T-helper 1 cell treated with Interleukin-12 subunit alpha and Interleukin-12 subunit beta and Interleukin-4 antibody, amounts not matched to agents 30 ng/mL and 1 ng/mL, for 36 hours (primary cell): Measurements from ENCODE around the gene COMTD1. TPM values are rescaled to one million over a fixed set of nuclear protein-coding genes. Genes with fewer than 3 reads are reported as not detected.
"Not testable (repeated sequence)": the region's sequence is repeated elsewhere in the genome, so short reads cannot be mapped to it uniquely, and the experiment has no call there.

ENCODE experiments used
- intact Hi-C: fragments of 100-400 bp; cut with micrococcal nuclease; formaldehyde crosslinking; loops from one replicate; pipeline ENCODE4 v1.15.1; 2024
- total RNA-seq: library from RNA; stranded (reverse); gene quantifications from 2 replicates; pipeline ENCODE4 v1.2.3, GENCODE V29; 2022

Gene COMTD1
- total RNA-seq, 1 donor from 2014 or later = 21.1 TPM

- intact Hi-C loops = no loop called here
Observed at GRCh38 chr10:75226095-75226494, 9.7 kb downstream of the COMTD1 start.

- intact Hi-C loops = no loop called here
Observed at GRCh38 chr10:75223507-75223906, 12.2 kb downstream of the COMTD1 start.

GRCh38 chr10:75221492-75221891, 14.3 kb downstream of the COMTD1 start:
- intact Hi-C loops = not testable (repeated sequence)

- intact Hi-C loops = no loop called here
Observed at GRCh38 chr10:75220274-75220673, 15.5 kb downstream of the COMTD1 start.

GRCh38 chr10:75212343-75212742, 23.4 kb downstream of the COMTD1 start:
- intact Hi-C loops = no loop called here

- intact Hi-C loops = no loop called here
Observed at GRCh38 chr10:75211007-75211691, 24.6 kb downstream of the COMTD1 start.

GRCh38 chr10:75210282-75211006, 25.3 kb downstream of the COMTD1 start, which contains the start of gene VDAC2:
Gene VDAC2, plus strand, starts transcription at chr10:75210796. Its CDS starts 363 bp downstream, at chr10:75211159.
- intact Hi-C loops = loop anchor here (1.0 kb wide), 10 partner anchors 20 to 1333 kb away; partner anchors contain the start of genes ADK, KAT6B and SAMD8

- intact Hi-C loops = loop anchor here (1.0 kb wide), 10 partner anchors 20 to 1333 kb away; partner anchors contain the start of genes ADK, KAT6B and SAMD8
Observed at GRCh38 chr10:75209921-75210281, 25.9 kb downstream of the COMTD1 start.

GRCh38 chr10:75209086-75209920, 26.5 kb downstream of the COMTD1 start:
- intact Hi-C loops = no loop called here

- intact Hi-C loops = no loop called here
Observed at GRCh38 chr10:75208181-75208580, 27.6 kb downstream of the COMTD1 start.

- intact Hi-C loops = no loop called here
Observed at GRCh38 chr10:75207857-75208144, 28.0 kb downstream of the COMTD1 start.

GRCh38 chr10:75207079-75207856, 28.5 kb downstream of the COMTD1 start:
- intact Hi-C loops = no loop called here

GRCh38 chr10:75206638-75207037, 29.1 kb downstream of the COMTD1 start:
- intact Hi-C loops = not testable (repeated sequence)

GRCh38 chr10:75205908-75206307, 29.8 kb downstream of the COMTD1 start:
- intact Hi-C loops = no loop called here

- intact Hi-C loops = no loop called here
Observed at GRCh38 chr10:75203724-75204123, 32.0 kb downstream of the COMTD1 start.

GRCh38 chr10:75203046-75203620, 32.6 kb downstream of the COMTD1 start:
- intact Hi-C loops = not testable (repeated sequence)

- intact Hi-C loops = no loop called here
Observed at GRCh38 chr10:75202321-75203045, 33.3 kb downstream of the COMTD1 start.

- intact Hi-C loops = no loop called here
Observed at GRCh38 chr10:75201793-75202307, 33.9 kb downstream of the COMTD1 start.

- intact Hi-C loops = not testable (repeated sequence)
Observed at GRCh38 chr10:75199949-75200348, 35.8 kb downstream of the COMTD1 start.

- intact Hi-C loops = no loop called here
Observed at GRCh38 chr10:75197906-75198305, 37.9 kb downstream of the COMTD1 start.
